Measurements from ENCODE around the gene KIFC3. TPM values are rescaled to one million over a fixed set of nuclear protein-coding genes. Genes with fewer than 3 reads are reported as not detected.
A peak's percentile ranks its signal among the peaks of the same experiment; 100 is the strongest.

Gene KIFC3
- total RNA-seq, 1 donor from 2014 or later: 36.8 TPM

GRCh38 chr16:57791893-57792461 lies 10.3 kb downstream of the KIFC3 start:
- TF ChIP-seq CTCF (IDR thresholded peaks at IDR 0.05): no peak
- TF ChIP-seq POLR2A (IDR thresholded peaks at IDR 0.05): no peak
- TF ChIP-seq POLR2AphosphoS5 (IDR thresholded peaks at IDR 0.05; ENCODE audit: insufficient read depth in 1 of 2, low read depth in 1 of 2): no peak
- Histone ChIP-seq H3K27ac (no peak overlapping the region), H3K36me3 (no peaks in the 10 kb centered on the region), H3K27me3 (no peaks in the 10 kb centered on the region), H3K4me3 (no peak overlapping the region), H3K9me3 (no peaks in the 10 kb centered on the region), H3K4me1 (peaks cover 17% of the 10 kb centered on the region)
- DNase-seq (ENCODE audit: extremely low spot score in 2 of 2): no peak
- intact Hi-C loops (cut with DNase I): no loop called here

- intact Hi-C loops (cut with DNase I): no loop called here
- no peak overlapping the region for H3K27ac ChIP-seq
These were observed 10.9 kb downstream of the KIFC3 start for GRCh38 chr16:57791195-57791892.

DNA sequence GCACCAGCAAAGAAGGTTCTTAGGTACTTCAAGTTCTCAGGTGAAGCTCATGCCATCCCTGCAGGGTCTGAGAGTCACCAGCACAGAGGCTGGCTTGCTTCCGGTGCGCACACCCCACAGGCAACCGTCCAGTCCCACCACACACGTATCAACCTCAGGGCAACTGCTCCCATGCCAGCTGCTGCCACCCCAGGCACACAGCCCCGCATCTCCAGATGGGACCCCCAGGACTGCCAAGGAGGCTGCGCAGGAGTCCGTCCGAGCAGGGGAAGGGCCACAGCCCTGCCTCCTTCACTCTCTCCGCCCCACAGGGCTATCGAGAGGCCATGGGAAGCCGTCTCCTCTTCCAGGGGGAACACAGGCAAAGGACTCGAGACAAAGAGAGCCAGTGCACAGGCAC lies 13.3 kb downstream of the KIFC3 start:
- no peak for DNase-seq (ENCODE audit: extremely low spot score in 2 of 2)
- H3K27me3 ChIP-seq: no peaks in the 10 kb centered on the region
- no peak overlapping the region for H3K27ac ChIP-seq
- peaks cover 27% of the 10 kb centered on the region for H3K4me1 ChIP-seq
- no peak for TF ChIP-seq POLR2A (IDR thresholded peaks at IDR 0.05)
- no peak for TF ChIP-seq CTCF (IDR thresholded peaks at IDR 0.05)
- TF ChIP-seq POLR2AphosphoS5 (IDR thresholded peaks at IDR 0.05; ENCODE audit: insufficient read depth in 1 of 2, low read depth in 1 of 2): no peak
- intact Hi-C loops (cut with DNase I): no loop called here
- H3K36me3 ChIP-seq: no peaks in the 10 kb centered on the region
- no peak overlapping the region for H3K4me3 ChIP-seq
- H3K9me3 ChIP-seq: no peaks in the 10 kb centered on the region

More at GRCh38 chr16:57791195-57791892, 10.9 kb downstream of the KIFC3 start:
- H3K9me3 ChIP-seq: no peaks in the 10 kb centered on the region
- no peaks in the 10 kb centered on the region for H3K36me3 ChIP-seq
- no peak overlapping the region for H3K4me3 ChIP-seq
- TF ChIP-seq CTCF (IDR thresholded peaks at IDR 0.05) (no peak), POLR2A (IDR thresholded peaks at IDR 0.05) (no peak), POLR2AphosphoS5 (IDR thresholded peaks at IDR 0.05; ENCODE audit: insufficient read depth in 1 of 2, low read depth in 1 of 2) (no peak)
- no peaks in the 10 kb centered on the region for H3K27me3 ChIP-seq
- peaks cover 23% of the 10 kb centered on the region for H3K4me1 ChIP-seq
- no peak for DNase-seq (ENCODE audit: extremely low spot score in 2 of 2)

- H3K4me1 ChIP-seq: peaks cover 27% of the 10 kb centered on the region
- no peak overlapping the region for H3K4me3 ChIP-seq
- H3K9me3 ChIP-seq: no peaks in the 10 kb centered on the region
- H3K27ac ChIP-seq: peak overlapping the region; percentile 68
- intact Hi-C loops (cut with DNase I): no loop called here
- no peaks in the 10 kb centered on the region for H3K27me3 ChIP-seq
- DNase-seq (ENCODE audit: extremely low spot score in 2 of 2): no peak
- no peak for TF ChIP-seq POLR2A (IDR thresholded peaks at IDR 0.05)
- no peak for TF ChIP-seq CTCF (IDR thresholded peaks at IDR 0.05)
- TF ChIP-seq POLR2AphosphoS5 (IDR thresholded peaks at IDR 0.05; ENCODE audit: insufficient read depth in 1 of 2, low read depth in 1 of 2): no peak
- no peaks in the 10 kb centered on the region for H3K36me3 ChIP-seq
These were observed 13.9 kb downstream of the KIFC3 start for GRCh38 chr16:57788252-57788841.

DNA sequence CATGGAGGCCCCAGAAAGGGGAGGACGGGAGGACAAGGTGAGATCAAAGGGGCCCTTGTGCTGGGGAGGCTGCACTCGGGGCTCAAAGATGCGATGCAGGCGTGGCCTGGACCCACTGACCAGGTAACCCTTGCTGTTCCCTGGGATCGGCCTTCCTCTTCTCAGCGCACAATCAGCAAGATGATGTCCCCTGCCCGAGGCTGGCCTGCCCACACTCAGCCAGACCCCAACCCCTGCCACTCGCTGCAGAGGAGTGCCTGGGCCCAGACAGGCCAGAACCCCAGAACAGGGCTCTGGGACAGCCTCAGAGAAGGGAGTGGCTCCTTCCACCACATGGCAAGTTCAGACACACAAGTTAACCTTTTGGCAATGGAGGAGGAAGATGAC lies 14.8 kb downstream of the KIFC3 start:
- H3K27ac ChIP-seq: peak overlapping the region; percentile 68
- no peaks in the 10 kb centered on the region for H3K9me3 ChIP-seq
- H3K36me3 ChIP-seq: no peaks in the 10 kb centered on the region
- H3K4me3 ChIP-seq: no peak overlapping the region
- intact Hi-C loops (cut with DNase I): no loop called here
- no peaks in the 10 kb centered on the region for H3K27me3 ChIP-seq
- no peak for DNase-seq (ENCODE audit: extremely low spot score in 2 of 2)
- H3K4me1 ChIP-seq: peaks cover 27% of the 10 kb centered on the region
- TF ChIP-seq CTCF (IDR thresholded peaks at IDR 0.05): no peak
- TF ChIP-seq POLR2AphosphoS5 (IDR thresholded peaks at IDR 0.05; ENCODE audit: insufficient read depth in 1 of 2, low read depth in 1 of 2): no peak
- TF ChIP-seq POLR2A (IDR thresholded peaks at IDR 0.05): no peak

All from vagina (tissue), 2 donors.